ENCODE data around the gene TTC39C. TPM values are rescaled to one million over a fixed set of nuclear protein-coding genes. Genes with fewer than 3 reads are reported as not detected.

TTC39C gene
- total RNA-seq, 1 experiment from 2014 or later = 14.8 TPM

DNA sequence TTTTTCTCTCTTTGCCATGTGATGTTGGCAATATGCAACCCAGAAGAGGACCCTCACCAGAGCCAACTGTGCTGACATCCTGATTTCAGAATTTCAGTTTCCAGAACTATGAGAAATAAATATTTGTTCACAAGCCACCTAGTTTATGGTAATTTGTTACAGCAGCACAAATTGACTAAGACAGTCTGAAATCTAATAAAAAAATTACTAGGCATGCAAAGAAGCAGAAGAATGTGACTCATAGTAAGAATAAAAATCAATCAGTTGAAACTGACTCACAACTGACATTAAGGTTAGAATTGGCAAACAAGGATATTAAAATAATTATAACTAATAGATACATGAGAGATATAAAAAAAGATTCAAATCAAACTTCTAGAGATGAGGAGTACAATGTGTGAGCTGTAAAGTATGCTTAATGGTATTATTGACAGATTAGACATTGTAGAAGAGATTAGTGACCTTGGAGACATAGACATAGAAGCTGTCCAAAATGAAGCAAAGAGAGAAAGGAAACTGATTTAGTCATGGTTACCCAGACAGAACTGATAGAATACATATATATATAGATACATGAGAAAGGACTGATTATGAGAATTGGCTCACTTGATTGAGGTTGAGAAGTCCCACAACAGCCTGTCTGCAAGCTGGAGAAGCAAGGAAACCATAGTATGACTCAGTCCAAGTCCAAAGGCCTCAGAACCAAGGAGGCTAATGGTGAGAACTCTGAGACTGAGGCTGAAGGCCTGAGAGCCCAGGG is 27.8 kb upstream of the TTC39C start:
- ATAC-seq = no peak

GRCh38 chr18:23990474-23991410 is 23.8 kb upstream of the TTC39C start:
- POLR2A ChIA-PET = no interaction called here
- in situ Hi-C loops (cut with HindIII; ENCODE audit: low pct_unique_long_range_greater_than_20kb, low sequenced_read_pairs) = no loop called here
- no peak for DNase-seq (ENCODE audit: low read depth, low spot score)
- TF ChIP-seq CTCF (IDR thresholded peaks at IDR 0.05) (no peak), TCF7L2 (IDR thresholded peaks at IDR 0.05; ENCODE audit: low read depth, low read length) (no peak), SIN3A (IDR thresholded peaks at IDR 0.05; ENCODE audit: borderline replicate concordance, insufficient read depth, low read depth, low read length) (no peak), POLR2AphosphoS5 (IDR thresholded peaks at IDR 0.05; ENCODE audit: low read depth, low read length) (no peak)
- TF ChIP-seq, protein P1, sequence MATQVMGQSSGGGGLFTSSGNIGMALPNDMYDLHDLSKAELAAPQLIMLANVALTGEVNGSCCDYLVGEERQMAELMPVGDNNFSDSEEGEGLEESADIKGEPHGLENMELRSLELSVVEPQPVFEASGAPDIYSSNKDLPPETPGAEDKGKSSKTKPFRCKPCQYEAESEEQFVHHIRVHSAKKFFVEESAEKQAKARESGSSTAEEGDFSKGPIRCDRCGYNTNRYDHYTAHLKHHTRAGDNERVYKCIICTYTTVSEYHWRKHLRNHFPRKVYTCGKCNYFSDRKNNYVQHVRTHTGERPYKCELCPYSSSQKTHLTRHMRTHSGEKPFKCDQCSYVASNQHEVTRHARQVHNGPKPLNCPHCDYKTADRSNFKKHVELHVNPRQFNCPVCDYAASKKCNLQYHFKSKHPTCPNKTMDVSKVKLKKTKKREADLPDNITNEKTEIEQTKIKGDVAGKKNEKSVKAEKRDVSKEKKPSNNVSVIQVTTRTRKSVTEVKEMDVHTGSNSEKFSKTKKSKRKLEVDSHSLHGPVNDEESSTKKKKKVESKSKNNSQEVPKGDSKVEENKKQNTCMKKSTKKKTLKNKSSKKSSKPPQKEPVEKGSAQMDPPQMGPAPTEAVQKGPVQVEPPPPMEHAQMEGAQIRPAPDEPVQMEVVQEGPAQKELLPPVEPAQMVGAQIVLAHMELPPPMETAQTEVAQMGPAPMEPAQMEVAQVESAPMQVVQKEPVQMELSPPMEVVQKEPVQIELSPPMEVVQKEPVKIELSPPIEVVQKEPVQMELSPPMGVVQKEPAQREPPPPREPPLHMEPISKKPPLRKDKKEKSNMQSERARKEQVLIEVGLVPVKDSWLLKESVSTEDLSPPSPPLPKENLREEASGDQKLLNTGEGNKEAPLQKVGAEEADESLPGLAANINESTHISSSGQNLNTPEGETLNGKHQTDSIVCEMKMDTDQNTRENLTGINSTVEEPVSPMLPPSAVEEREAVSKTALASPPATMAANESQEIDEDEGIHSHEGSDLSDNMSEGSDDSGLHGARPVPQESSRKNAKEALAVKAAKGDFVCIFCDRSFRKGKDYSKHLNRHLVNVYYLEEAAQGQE (IDR thresholded peaks at IDR 0.05; ENCODE audit: insufficient read depth in 1 of 2, low read depth in 2 of 2, low read length in 1 of 2) = no peak
- intact Hi-C loops (cut with micrococcal nuclease; ENCODE audit: unreplicated experiment) = no loop called here
- CTCF ChIA-PET = no interaction called here
- no peak for ATAC-seq
- H3K36me3 ChIP-seq (ENCODE audit: control insufficient read depth, insufficient read depth, low read length) = no peaks in the 10 kb centered on the region
- no TSS peak for BruUV-seq (replicated peaks)
- no peaks in the 10 kb centered on the region for H3K9me3 ChIP-seq (ENCODE audit: control insufficient read depth, insufficient read depth, low read depth, low read length)
- H3K4me3 ChIP-seq (ENCODE audit: low read depth in 2 of 2, low read length in 2 of 2) = no peak overlapping the region
- H3K4me1 ChIP-seq (ENCODE audit: control insufficient read depth, insufficient read depth, low read length) = 0 out of 2 replicates have a peak, but pooled peaks cover 3% of the 10 kb centered on the region
- no peak overlapping the region for H3K27ac ChIP-seq (ENCODE audit: low read length)
- peaks cover 5% of the 10 kb centered on the region for H3K27me3 ChIP-seq (ENCODE audit: control insufficient read depth, insufficient read depth, low read length)

More for the DNA sequence above, 27.8 kb upstream of the TTC39C start:
- Histone ChIP-seq H3K27ac (ENCODE audit: low read length) (no peak overlapping the region), H3K36me3 (ENCODE audit: control insufficient read depth, insufficient read depth, low read length) (no peaks in the 10 kb centered on the region), H3K4me3 (ENCODE audit: low read depth in 2 of 2, low read length in 2 of 2) (no peak overlapping the region), H3K27me3 (ENCODE audit: control insufficient read depth, insufficient read depth, low read length) (peaks cover 5% of the 10 kb centered on the region), H3K4me1 (ENCODE audit: control insufficient read depth, insufficient read depth, low read length) (no peaks in the 10 kb centered on the region), H3K9me3 (ENCODE audit: control insufficient read depth, insufficient read depth, low read depth, low read length) (no peaks in the 10 kb centered on the region)
- CTCF ChIA-PET = no interaction called here
- in situ Hi-C loops (cut with HindIII; ENCODE audit: low pct_unique_long_range_greater_than_20kb, low sequenced_read_pairs) (no loop called here), intact Hi-C loops (cut with micrococcal nuclease; ENCODE audit: unreplicated experiment) (no loop called here)
- POLR2A ChIA-PET = no interaction called here
- BruUV-seq (replicated peaks) = no TSS peak
- TF ChIP-seq TCF7L2 (IDR thresholded peaks at IDR 0.05; ENCODE audit: low read depth, low read length) (no peak), POLR2AphosphoS5 (IDR thresholded peaks at IDR 0.05; ENCODE audit: low read depth, low read length) (no peak), CTCF (IDR thresholded peaks at IDR 0.05) (no peak), SIN3A (IDR thresholded peaks at IDR 0.05; ENCODE audit: borderline replicate concordance, insufficient read depth, low read depth, low read length) (no peak)
- TF ChIP-seq, protein P1 (IDR thresholded peaks at IDR 0.05; ENCODE audit: insufficient read depth in 1 of 2, low read depth in 2 of 2, low read length in 1 of 2) = no peak
- DNase-seq (ENCODE audit: low read depth, low spot score) = no peak

Measured in Panc1 (cell line).